GM18909 (cell line): ENCODE measurements around the gene MROH2A.

Experiments used
- ATAC-seq: cut with Tn5 transposase; IDR thresholded peaks from one replicate; pipeline ENCODE4 v1.9.1; 2021; ENCODE audit warnings: mild to moderate bottlenecking; ENCODE audit not compliant: unreplicated experiment, poor library complexity

The MROH2A gene

GRCh38 chr2:233817361-233817911, 39.3 kb downstream of the MROH2A start:
- no peak for ATAC-seq

GRCh38 chr2:233817995-233818638, 40.0 kb downstream of the MROH2A start:
- ATAC-seq, result no peak

GRCh38 chr2:233818639-233819621, 40.8 kb downstream of the MROH2A start:
- no peak for ATAC-seq

GRCh38 chr2:233819884-233820773, 42.0 kb downstream of the MROH2A start:
- no peak for ATAC-seq

GRCh38 chr2:233820774-233821105, 42.6 kb downstream of the MROH2A start:
- no peak for ATAC-seq

GRCh38 chr2:233821196-233821595, 43.1 kb downstream of the MROH2A start:
- ATAC-seq, result no peak

- no peak for ATAC-seq
Measured at GRCh38 chr2:233821709-233822100, 43.6 kb downstream of the MROH2A start.

- ATAC-seq, result no peak
Measured at GRCh38 chr2:233822101-233822771, 44.1 kb downstream of the MROH2A start.

GRCh38 chr2:233822781-233823730, 44.9 kb downstream of the MROH2A start:
- no peak for ATAC-seq

- ATAC-seq, result no peak
Measured at GRCh38 chr2:233823731-233824121, 45.6 kb downstream of the MROH2A start.

GRCh38 chr2:233824373-233824772, 46.2 kb downstream of the MROH2A start:
- ATAC-seq, result no peak

- ATAC-seq, result no peak
Measured at GRCh38 chr2:233828546-233829192, 50.5 kb downstream of the MROH2A start.

- ATAC-seq, result no peak
Measured at GRCh38 chr2:233829193-233830110, 51.3 kb downstream of the MROH2A start.

- no peak for ATAC-seq
Measured at GRCh38 chr2:233830111-233830802, 52.1 kb downstream of the MROH2A start.

- ATAC-seq, result no peak
Measured at GRCh38 chr2:233831011-233831721, 53.0 kb downstream of the MROH2A start.

- no peak for ATAC-seq
Measured at GRCh38 chr2:233831861-233832260, 53.7 kb downstream of the MROH2A start.
